HG03060 (cell line): Measurements from ENCODE around the gene ARAP2.

Experiments used
- ATAC-seq: cut with Tn5 transposase; IDR thresholded peaks from one replicate; pipeline ENCODE4 v1.9.1; 2021; ENCODE audit warnings: low read depth, moderate number of reproducible peaks; ENCODE audit not compliant: unreplicated experiment

Gene ARAP2

DNA sequence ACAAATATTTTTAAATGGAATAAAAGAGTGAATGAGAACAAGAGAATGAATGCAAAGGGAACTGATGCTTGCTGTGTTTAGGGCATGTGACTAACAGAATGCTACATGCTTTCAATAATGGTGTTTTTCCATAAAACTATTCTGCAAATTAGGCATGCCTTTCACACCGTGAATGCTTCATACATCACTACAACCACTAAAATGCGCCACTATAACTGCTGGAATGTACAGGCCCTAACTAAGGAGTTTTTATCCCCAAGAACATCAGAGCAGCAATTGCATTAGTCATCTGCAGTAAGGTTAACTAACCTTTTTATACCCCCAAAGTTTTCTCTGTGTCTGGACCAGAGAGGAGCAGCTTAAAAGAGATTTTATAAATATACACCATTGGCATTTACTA, 190.4 kb downstream of the ARAP2 start:
- ATAC-seq: no peak

DNA sequence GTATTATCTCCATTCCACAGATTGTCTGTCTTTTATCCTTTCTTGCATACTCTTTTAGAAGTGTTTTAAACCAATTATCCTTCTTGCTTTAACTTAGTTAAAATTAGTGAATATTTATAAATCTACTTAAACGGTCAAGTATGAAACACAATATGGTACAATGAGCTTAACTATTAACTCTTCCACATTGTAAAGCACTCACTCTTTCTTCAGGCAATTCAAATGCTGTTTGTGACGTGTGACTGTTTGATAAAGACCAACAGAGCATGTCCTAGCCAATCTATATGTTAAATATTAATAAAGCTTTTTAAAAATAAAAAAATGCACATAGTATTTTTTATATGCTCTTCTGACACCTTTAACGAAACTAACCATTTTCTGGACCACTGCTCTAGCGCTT, 192.7 kb downstream of the ARAP2 start:
- no peak for ATAC-seq

DNA sequence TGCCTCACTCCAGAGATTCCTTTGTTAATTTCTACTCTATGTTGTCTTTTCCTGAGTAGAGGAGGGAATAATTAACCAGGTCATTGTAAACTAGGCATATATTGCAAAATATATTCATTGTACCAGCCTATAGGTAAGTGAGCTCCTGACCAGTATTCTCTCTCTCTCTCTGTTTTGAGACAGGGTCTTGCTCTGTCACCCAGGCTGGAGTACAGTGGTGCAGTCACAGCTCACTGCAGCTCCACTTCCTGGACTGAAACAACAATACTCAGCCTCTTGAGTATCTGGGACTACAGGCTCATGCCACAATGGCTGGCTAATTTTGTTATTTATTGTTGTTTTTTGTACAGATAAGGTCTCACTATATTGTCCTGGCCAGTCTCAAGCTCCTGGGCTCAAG, 198.3 kb downstream of the ARAP2 start:
- no peak for ATAC-seq

DNA sequence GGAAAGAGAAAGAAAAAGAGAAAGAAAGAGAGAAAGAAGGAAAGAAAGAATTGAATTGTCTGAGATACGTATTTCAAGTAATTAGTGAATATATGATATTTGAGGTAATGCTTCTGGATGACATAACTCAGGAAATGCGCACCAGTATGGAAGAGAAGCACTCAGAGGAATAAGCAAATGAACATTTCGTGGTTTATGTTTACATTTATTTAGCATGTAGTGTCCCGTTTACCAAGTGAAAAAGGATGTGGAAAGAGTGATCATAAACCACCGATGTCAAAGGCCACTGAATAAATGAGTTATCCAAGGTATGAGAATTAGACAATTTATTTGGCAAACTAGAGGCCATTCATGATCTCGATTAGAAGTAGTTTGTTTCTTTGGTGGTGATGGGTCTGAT, 200.4 kb downstream of the ARAP2 start:
- no peak for ATAC-seq

DNA sequence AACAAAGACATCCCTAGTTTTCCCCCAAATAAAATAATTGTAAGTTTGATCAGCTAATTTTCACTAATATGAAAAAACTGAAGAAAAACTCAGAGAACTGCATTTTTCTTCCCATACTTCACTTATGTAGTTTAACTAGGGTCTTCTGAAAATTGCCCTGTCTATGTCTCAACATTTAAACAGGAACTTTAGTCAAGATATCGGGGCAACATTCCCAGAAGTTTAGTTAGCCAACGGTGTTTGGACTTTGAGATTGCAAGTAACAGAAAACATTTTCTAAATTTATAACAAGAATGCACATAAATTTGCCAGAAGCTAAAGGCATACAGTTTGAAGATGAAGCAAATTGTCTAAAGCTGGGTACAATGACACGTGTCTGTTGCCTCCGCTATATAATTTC, 201.1 kb downstream of the ARAP2 start:
- ATAC-seq: no peak

DNA sequence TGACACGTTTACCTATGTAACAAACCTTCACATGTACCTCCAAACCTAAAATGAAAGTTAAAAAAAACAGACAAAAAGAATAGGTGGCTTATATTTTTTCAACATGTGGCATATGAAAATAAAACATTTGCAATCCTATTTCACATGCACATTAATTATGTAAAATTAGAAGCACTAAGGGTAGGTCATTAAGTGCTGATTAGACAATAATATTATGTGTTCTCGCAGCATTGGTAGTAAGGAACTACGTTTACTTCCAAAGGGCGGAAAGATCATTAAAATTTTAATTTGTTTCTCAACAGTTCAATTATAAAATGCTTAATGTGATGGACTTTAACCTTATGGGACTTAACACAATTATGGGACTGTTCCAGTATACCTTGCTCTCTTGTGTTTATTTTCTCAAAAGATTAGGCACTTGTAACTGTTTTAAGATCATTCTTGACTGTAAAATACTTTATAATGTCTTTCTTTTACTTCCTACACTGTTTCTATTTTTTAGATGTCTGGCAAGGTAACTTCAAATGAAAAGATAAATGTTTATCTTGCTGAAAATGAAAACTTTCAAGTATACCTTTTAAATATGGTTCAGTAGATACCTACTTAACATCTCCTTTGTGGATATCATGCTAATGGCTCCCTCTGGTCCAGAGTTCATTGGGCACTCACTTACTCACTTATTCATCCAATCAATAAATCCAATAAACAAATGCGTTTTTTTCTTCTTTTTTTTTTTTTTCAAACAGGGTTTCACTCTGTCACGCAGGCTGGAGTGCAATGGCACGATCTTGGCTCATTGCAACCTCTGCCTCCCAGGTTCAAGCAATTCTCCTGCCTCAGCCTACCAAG, 202.0 kb downstream of the ARAP2 start:
- no peak for ATAC-seq

DNA sequence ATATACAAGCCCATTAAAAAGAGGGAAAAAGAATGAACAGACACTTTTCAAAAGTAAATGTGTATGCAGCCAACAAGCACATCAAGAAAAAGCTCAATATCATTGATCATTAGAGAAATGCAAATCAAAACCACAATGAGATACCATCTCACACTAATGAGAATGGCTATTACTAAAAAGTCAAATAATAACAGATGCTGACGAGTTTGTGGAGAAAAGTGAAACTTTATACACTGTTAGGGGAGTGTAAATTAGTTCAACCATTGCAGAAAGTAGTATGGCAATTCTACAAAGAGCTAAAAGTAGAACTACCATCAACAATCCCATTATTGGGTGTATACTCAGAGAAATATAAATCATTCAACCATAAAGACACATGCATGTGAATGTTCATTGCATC, 203.0 kb downstream of the ARAP2 start:
- peak; percentile 53 for ATAC-seq

DNA sequence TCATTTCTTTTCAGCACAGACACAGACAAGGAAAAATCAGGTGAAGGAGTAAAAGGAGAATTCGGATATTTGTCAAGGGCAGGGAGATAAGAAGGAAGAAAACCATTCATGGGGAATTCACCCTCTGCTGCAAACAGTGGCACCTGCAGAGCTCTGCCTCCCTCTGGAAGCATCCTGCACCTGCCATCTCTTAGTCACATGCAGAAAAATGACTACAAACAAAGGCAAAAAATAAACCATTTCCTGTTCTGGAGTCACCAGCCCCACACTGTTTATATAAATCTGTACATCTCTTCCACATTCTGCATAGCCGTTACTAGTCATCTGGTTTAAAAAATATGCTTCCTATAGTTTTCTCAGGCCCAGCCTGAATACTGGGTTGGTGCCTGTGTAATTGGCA, 205.3 kb downstream of the ARAP2 start:
- no peak for ATAC-seq

DNA sequence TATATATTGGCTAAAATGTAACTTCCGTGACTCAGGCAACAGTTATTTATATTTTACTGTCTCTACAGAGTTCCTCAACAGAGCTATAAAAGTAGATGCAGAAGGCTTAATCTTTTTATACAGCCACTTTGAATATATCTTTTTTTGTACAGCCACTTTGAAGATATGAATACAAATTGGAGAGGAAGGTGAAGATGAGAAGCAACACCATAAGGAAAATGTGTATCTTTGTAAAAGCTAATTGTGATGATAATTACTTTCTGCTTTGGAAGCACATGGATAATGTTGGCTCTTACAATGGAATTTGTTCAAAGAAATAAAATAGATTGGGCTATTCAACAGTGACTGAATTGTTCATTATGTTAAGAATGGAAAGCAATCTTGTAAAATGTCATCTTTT, 205.8 kb downstream of the ARAP2 start:
- no peak for ATAC-seq

DNA sequence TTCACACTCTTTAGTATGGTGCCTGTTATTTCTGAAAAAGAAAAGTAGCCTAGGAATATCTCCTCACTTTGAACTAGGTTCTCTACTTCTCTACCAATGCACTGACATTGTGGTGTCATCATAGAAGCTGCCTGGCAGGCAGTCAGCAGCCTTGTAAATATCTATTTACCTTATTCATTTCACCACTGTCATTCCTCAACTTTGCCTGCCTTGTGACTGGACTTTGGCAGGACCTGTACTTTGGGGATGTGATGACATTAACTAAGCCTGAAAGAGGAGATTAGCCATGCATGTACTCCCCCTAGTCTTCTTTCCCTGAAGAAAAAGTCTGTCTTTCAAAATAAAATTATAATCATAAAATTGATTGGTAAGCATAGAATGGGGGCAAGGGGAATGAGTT, 207.2 kb downstream of the ARAP2 start:
- no peak for ATAC-seq

DNA sequence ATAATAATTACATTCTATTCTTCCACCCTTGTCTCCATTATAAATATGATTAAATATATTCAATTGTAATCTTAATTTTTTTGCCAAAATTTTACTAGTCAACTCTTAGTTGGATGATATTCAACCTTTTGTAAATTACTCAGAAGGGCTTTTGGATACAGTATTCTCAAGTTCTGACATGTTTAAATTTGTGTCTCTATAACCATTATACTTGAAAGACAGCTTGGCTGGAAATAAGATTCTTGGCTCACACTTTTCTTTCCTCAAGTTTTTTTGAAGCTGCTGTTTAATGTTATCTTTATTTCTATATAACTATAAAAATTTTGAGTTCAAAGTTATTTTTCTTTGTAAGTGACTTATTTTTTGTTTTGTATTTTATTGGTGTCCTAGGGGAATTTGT, 214.4 kb downstream of the ARAP2 start:
- ATAC-seq: no peak

DNA sequence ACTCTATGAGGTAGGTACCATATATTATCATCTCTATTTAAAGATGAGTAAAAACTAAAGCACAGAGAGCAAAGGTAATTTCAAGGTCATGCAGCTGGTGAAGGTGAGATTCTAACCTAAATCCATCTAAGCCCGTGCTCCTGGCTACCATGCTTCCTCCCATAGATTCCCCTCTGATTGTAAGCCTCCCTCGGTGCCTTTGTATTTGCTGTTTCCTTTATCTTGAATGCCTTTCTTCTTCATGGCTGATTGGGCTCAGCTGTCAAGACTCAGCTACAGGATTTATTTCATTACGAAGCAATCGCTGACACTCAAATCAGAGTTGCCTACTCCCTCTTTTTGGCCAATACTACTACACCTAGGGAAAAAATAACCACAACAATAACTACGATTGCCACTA, 217.1 kb downstream of the ARAP2 start:
- no peak for ATAC-seq

DNA sequence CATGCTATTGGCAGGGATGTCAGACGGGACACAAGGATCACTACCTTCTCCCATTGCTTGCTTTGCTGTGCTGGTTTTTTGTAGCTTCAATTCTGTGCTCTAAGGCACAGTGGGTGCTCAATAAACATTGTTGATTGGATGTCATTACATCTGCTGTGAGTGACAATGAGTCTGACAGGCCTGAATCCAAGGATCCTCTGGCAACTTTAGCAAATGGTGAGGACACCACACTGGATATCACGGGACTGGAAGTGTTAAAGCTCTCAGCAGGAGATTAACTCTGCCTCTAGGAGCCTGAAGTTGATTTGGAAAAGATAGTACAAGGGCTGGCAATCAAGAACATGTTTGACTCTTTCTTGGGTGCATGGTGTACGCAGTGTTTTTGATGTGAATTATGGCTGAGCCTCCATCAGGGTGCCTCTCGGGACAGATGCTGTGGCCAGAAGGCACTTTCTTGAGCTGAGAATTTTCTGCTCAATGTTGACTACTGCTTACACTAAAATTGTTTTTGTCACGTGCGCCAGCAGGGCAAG, 217.9 kb downstream of the ARAP2 start:
- no peak for ATAC-seq

DNA sequence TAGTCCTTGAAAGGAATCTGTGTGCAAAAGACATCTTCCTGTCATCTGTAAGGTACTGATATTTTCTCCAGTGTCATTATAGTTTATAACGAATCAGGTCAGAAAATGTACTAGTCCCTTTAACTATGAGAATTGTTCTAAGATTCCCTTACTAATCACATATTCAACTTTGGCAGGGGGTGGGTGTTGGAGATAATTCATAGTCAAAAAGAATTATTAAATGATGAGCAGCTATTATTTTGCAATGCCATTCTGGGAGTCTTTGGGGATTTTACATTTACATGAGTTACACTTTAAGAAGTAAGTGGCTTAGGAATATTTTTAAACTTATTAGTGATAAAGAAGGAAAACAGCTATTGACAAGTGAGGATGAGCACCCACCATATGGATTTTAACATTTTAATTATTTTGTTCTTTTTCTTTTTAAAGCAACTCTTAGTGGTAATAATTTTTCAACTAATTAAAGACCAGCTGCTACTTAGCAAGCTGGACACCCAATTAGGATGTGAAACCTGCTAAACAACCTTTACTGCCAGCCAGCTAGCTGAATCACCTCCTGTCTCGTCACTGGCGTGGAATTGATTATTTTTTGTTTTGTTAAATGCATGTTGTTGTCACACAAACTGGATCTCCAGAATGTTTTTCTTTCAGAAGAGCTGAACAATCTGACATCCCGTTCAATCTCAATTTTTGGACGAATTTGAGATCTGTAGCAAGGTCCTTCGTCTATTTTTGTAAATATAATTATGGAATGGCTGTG, 219.2 kb downstream of the ARAP2 start:
- no peak for ATAC-seq

DNA sequence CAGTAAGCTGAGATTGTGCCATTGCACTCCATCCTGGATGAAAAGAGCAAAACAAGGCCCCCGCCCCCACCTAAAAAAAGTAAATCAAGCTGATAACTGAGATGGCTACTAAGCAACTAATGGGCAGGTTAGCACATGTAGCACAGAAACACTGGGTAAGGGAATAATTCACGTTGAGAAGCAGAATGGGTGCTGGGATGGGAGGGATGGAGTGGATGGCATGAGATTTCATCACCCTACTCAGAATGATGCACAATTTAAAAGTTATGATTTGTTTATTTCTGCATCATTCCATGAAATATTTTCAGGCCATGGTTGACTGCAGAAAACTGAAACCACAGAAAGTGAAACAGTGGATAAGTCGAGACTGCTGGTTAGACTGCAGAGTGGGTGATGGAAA, 224.0 kb downstream of the ARAP2 start:
- no peak for ATAC-seq
